ENCODE data around the gene VWF. TPM values are rescaled to one million over a fixed set of nuclear protein-coding genes. Genes with fewer than 3 reads are reported as not detected.
"Not testable (repeated sequence)": the region's sequence is repeated elsewhere in the genome, so short reads cannot be mapped to it uniquely, and the experiment has no call there.

The VWF gene
- total RNA-seq, 1 donor from 2014 or later: not detected

- no peaks in the 10 kb centered on the region for H3K36me3 Mint-ChIP-seq (ENCODE audit: low read depth)
- intact Hi-C loops (cut with micrococcal nuclease): no loop called here
- POLR2A ChIA-PET: no interaction called here
- CTCF ChIA-PET: no interaction called here
- no peaks in the 10 kb centered on the region for H3K9me3 Mint-ChIP-seq
- H3K4me1 Mint-ChIP-seq: peaks cover 6% of the 10 kb centered on the region
- peaks cover 9% of the 10 kb centered on the region for H3K27me3 Mint-ChIP-seq
- no peak overlapping the region for H3K4me3 Mint-ChIP-seq
- ATAC-seq (ENCODE audit: low read depth) (no peak), DNase-seq (no peak)
- H3K27ac Mint-ChIP-seq: no peak overlapping the region
- no peak for TF ChIP-seq CTCF (IDR thresholded peaks at IDR 0.05)
These were observed 23.6 kb upstream of the VWF start for GRCh38 chr12:6148061-6148460.

GRCh38 chr12:6146951-6147350 lies 22.5 kb upstream of the VWF start:
- Mint-ChIP-seq H3K9me3 (no peaks in the 10 kb centered on the region), H3K4me1 (peaks cover 10% of the 10 kb centered on the region), H3K4me3 (no peak overlapping the region), H3K27ac (no peak overlapping the region), H3K36me3 (ENCODE audit: low read depth) (no peaks in the 10 kb centered on the region), H3K27me3 (peaks cover 7% of the 10 kb centered on the region)
- no peak for DNase-seq
- CTCF ChIA-PET: no interaction called here
- no peak for TF ChIP-seq CTCF (IDR thresholded peaks at IDR 0.05)
- ATAC-seq (ENCODE audit: low read depth): no peak
- intact Hi-C loops (cut with micrococcal nuclease): no loop called here
- POLR2A ChIA-PET: no interaction called here

DNA sequence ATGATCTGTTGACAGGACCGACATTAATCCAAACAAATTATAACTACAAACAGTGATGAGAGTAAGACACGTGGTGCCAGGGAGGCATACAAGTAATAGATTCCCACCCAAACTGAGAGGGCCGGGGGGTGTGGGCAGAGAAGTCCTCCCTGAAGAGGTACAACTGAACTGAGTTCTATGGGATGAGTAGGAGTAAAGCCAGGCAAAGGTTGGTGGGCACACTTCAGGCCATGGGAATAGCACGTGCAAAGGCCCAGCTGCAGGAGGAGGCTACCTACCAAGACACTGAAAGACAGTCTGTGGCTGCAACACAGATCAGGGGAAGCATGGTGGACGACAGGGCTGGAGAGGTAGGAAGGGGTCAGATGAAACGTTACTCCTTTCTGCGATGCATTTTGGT lies 22.0 kb upstream of the VWF start:
- H3K27ac Mint-ChIP-seq: no peak overlapping the region
- H3K4me3 Mint-ChIP-seq: no peak overlapping the region
- ChIA-PET CTCF (no interaction called here), POLR2A (no interaction called here)
- H3K36me3 Mint-ChIP-seq (ENCODE audit: low read depth): no peaks in the 10 kb centered on the region
- DNase-seq (no peak), ATAC-seq (ENCODE audit: low read depth) (no peak)
- TF ChIP-seq CTCF (IDR thresholded peaks at IDR 0.05): no peak
- no peaks in the 10 kb centered on the region for H3K9me3 Mint-ChIP-seq
- peaks cover 14% of the 10 kb centered on the region for H3K4me1 Mint-ChIP-seq
- peaks cover 5% of the 10 kb centered on the region for H3K27me3 Mint-ChIP-seq
- intact Hi-C loops (cut with micrococcal nuclease): no loop called here

GRCh38 chr12:6145564-6145963 lies 21.1 kb upstream of the VWF start:
- CTCF ChIA-PET: no interaction called here
- no peak for ATAC-seq (ENCODE audit: low read depth)
- no peaks in the 10 kb centered on the region for H3K9me3 Mint-ChIP-seq
- intact Hi-C loops (cut with micrococcal nuclease): no loop called here
- H3K27ac Mint-ChIP-seq: no peak overlapping the region
- no peak for TF ChIP-seq CTCF (IDR thresholded peaks at IDR 0.05)
- H3K27me3 Mint-ChIP-seq: peaks cover 5% of the 10 kb centered on the region
- H3K4me3 Mint-ChIP-seq: no peak overlapping the region
- no peak for DNase-seq
- POLR2A ChIA-PET: no interaction called here
- H3K4me1 Mint-ChIP-seq: peaks cover 23% of the 10 kb centered on the region
- no peaks in the 10 kb centered on the region for H3K36me3 Mint-ChIP-seq (ENCODE audit: low read depth)

DNA sequence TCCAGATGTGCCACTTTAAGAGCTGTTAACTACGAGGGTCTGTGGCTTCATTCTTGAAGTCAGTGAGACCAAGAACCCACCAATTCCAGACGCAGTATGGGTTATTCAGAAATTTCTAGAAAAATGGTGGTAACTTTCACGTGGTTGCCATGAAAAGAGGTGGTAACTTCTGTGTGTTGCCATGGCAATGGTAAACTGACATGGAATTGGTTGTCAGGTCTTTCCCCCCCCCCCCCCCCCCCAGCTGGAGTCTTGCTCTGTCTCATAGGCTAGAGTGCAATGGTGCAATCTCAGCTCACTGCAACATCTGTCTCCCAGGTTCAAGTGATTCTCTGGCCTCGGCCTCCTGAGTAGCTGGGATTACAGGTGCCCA lies 18.8 kb upstream of the VWF start:
- Mint-ChIP-seq H3K36me3 (ENCODE audit: low read depth) (no peaks in the 10 kb centered on the region), H3K4me1 (peaks cover 38% of the 10 kb centered on the region), H3K27me3 (peaks cover 5% of the 10 kb centered on the region), H3K27ac (no peak overlapping the region), H3K9me3 (no peaks in the 10 kb centered on the region), H3K4me3 (no peak overlapping the region)
- ChIA-PET POLR2A (no interaction called here), CTCF (no interaction called here)
- no peak for DNase-seq
- TF ChIP-seq CTCF (IDR thresholded peaks at IDR 0.05): no peak
- no peak for ATAC-seq (ENCODE audit: low read depth)
- intact Hi-C loops (cut with micrococcal nuclease): no loop called here

GRCh38 chr12:6142368-6143302 lies 18.2 kb upstream of the VWF start:
- H3K36me3 Mint-ChIP-seq (ENCODE audit: low read depth); H3K4me3 Mint-ChIP-seq; POLR2A ChIA-PET; intact Hi-C loops (cut with micrococcal nuclease); H3K27ac Mint-ChIP-seq; ATAC-seq (ENCODE audit: low read depth); CTCF ChIA-PET; DNase-seq; H3K27me3 Mint-ChIP-seq; H3K9me3 Mint-ChIP-seq: not testable (repeated sequence)
- peaks cover 38% of the 10 kb centered on the region for H3K4me1 Mint-ChIP-seq

DNA sequence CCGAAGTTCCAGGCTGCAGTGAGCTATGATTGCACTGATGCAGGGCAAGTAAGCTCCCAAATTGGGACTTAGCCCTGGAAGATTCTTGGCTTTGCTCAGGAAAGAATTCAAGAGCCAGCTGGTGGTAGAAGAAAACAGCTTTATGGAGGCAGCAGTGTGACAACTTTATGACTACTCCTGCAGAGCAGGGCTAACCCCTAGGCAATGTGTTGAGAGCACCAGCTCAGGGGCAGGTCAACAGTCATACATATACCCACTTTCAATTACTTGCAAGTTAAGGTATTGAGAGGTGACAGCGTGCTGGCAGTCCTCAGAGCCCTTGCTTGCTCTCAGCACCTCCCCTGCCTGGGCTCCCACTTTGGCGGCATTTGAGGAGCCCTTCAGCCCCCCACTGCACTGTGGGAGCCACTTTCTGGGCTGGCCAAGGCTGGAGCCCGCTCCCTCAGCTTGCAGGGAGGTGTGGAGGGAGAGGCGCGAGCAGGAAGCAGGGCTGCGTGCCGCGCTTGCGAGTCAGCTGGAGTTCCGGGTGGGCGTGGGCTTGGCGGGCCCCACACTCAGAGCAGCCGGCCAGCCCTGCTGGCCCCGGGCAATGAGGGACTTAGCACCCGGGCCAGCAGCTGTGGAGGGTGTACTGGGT lies 17.4 kb upstream of the VWF start:
- H3K4me3 Mint-ChIP-seq; DNase-seq; H3K36me3 Mint-ChIP-seq (ENCODE audit: low read depth); H3K9me3 Mint-ChIP-seq; intact Hi-C loops (cut with micrococcal nuclease); H3K27ac Mint-ChIP-seq; POLR2A ChIA-PET; H3K27me3 Mint-ChIP-seq; ATAC-seq (ENCODE audit: low read depth): not testable (repeated sequence)
- CTCF ChIA-PET: interaction anchor here (0.8 kb wide), 1 partner anchor 54 kb away, joined by 3 read pairs; no protein-coding TSS in a partner anchor
- H3K4me1 Mint-ChIP-seq: peaks cover 38% of the 10 kb centered on the region

Measured in activated B cell treated with CpG ODN at 0.5 μM for 24 hours (primary cell).